ENCODE data around the gene VPS4B. TPM values are rescaled to one million over a fixed set of nuclear protein-coding genes. Genes with fewer than 3 reads are reported as not detected.

VPS4B gene
- total and polyA plus RNA-seq, 9 donors, result 18.6 to 43.4 (median 34.7) TPM

DNA sequence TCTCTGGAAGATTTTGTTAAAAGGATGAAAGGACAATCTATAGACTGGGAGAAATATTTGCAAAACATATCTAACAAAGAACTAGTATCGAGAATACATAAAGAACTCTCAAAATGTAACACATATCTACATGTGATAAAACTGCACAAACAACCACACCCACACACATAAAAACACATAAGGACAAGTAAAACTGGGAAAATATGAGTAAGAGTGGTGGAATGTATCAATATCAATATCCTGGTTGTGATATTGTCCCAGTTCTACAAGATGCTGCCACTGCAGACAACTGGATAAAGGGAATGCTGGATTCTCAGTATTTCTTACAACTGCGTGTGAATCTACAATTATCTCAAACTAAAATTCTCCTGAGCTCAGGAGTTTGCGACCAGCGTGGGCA lies 9.3 kb downstream of the VPS4B start:
- no peak overlapping the region for H3K27ac ChIP-seq
- 68 to 87% (median 70%) methylated on average over 4 of the region's 4 CpGs for WGBS, 3 donors
- no peak for TF ChIP-seq EP300 (IDR thresholded peaks at IDR 0.05)
- no peaks in the 10 kb centered on the region for H3K4me1 ChIP-seq (ENCODE audit: insufficient read depth)
- H3K4me3 ChIP-seq, result no peak overlapping the region
- intact Hi-C loops (cut with DNase I), result no loop called here
- no peak for DNase-seq
- no peaks in the 10 kb centered on the region for H3K9me3 ChIP-seq
- H3K36me3 ChIP-seq, result no peaks in the 10 kb centered on the region
- no peaks in the 10 kb centered on the region for H3K27me3 ChIP-seq

DNA sequence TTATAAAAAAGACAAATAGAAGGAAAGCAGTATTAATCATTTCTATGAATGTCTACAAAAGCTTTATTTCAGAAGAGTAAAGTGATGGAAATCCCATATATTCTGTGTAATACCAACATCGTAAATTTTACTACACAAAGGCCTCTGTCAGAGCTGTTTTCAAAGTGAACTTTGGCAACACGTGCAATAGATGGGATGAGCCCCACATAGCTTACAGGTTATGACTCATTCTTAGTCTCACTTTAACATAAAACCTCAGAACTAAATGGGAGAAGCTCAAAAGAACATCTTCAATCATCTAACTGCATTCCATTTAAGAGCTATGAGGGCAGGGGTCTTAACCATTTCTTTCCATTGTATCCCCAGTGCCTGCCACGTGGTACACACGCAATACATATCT lies 11.5 kb downstream of the VPS4B start:
- intact Hi-C loops (cut with DNase I), result no loop called here
- DNase-seq, result no peak
- TF ChIP-seq POLR2A (IDR thresholded peaks at IDR 0.05) (no peak), EP300 (IDR thresholded peaks at IDR 0.05) (no peak), CTCF (IDR thresholded peaks at IDR 0.05) (no peak)
- 79 to 90% (median 86%) methylated on average over 4 of the region's 4 CpGs for WGBS, 3 donors
- no peaks in the 10 kb centered on the region for H3K27me3 ChIP-seq
- H3K36me3 ChIP-seq, result no peaks in the 10 kb centered on the region
- no peak overlapping the region for H3K27ac ChIP-seq
- no peaks in the 10 kb centered on the region for H3K9me3 ChIP-seq
- H3K4me1 ChIP-seq (ENCODE audit: insufficient read depth), result no peaks in the 10 kb centered on the region
- no peak overlapping the region for H3K4me3 ChIP-seq

GRCh38 chr18:63409301-63409700 lies 13.0 kb downstream of the VPS4B start:
- TF ChIP-seq EP300 (IDR thresholded peaks at IDR 0.05) (no peak), POLR2A (IDR thresholded peaks at IDR 0.05) (no peak), CTCF (IDR thresholded peaks at IDR 0.05) (no peak)
- H3K9me3 ChIP-seq, result no peaks in the 10 kb centered on the region
- H3K36me3 ChIP-seq, result no peaks in the 10 kb centered on the region
- no peaks in the 10 kb centered on the region for H3K27me3 ChIP-seq
- WGBS, 3 donors, result 61 to 76% (median 67%) methylated on average over 5 of the region's 5 CpGs
- no peak for DNase-seq
- intact Hi-C loops (cut with DNase I), result no loop called here
- no peak overlapping the region for H3K27ac ChIP-seq
- no peak overlapping the region for H3K4me3 ChIP-seq
- no peaks in the 10 kb centered on the region for H3K4me1 ChIP-seq (ENCODE audit: insufficient read depth)

GRCh38 chr18:63407734-63408133 lies 14.5 kb downstream of the VPS4B start:
- H3K27ac ChIP-seq, result no peak overlapping the region
- no peaks in the 10 kb centered on the region for H3K36me3 ChIP-seq
- TF ChIP-seq CTCF (IDR thresholded peaks at IDR 0.05) (no peak), POLR2A (IDR thresholded peaks at IDR 0.05) (no peak), EP300 (IDR thresholded peaks at IDR 0.05) (no peak)
- no peak overlapping the region for H3K4me3 ChIP-seq
- no peaks in the 10 kb centered on the region for H3K27me3 ChIP-seq
- WGBS, 3 donors, result 72 to 77% (median 75%) methylated on average over 1 of the region's 1 CpG
- no peak for DNase-seq
- intact Hi-C loops (cut with DNase I), result no loop called here
- H3K4me1 ChIP-seq (ENCODE audit: insufficient read depth), result no peaks in the 10 kb centered on the region
- H3K9me3 ChIP-seq, result no peaks in the 10 kb centered on the region

GRCh38 chr18:63405986-63406385 lies 16.3 kb downstream of the VPS4B start:
- no peaks in the 10 kb centered on the region for H3K36me3 ChIP-seq
- intact Hi-C loops (cut with DNase I), result no loop called here
- no peak for DNase-seq
- TF ChIP-seq POLR2A (IDR thresholded peaks at IDR 0.05) (no peak), CTCF (IDR thresholded peaks at IDR 0.05) (no peak), EP300 (IDR thresholded peaks at IDR 0.05) (no peak)
- no peak overlapping the region for H3K4me3 ChIP-seq
- 94 to 96% (median 95%) methylated on average over 3 of the region's 3 CpGs for whole genome bisulfite sequencing, 3 donors
- no peaks in the 10 kb centered on the region for H3K27me3 ChIP-seq
- no peaks in the 10 kb centered on the region for H3K9me3 ChIP-seq
- no peaks in the 10 kb centered on the region for H3K4me1 ChIP-seq (ENCODE audit: insufficient read depth)
- H3K27ac ChIP-seq, result no peak overlapping the region

Measured in ovary (tissue), 9 donors.